H1 (cell line): ENCODE measurements around the gene FIG4. TPM values are rescaled to one million over a fixed set of nuclear protein-coding genes. Genes with fewer than 3 reads are reported as not detected.

Experiments
- CBX5 ChIP-seq: fragments of 300-800, 300-1000 bp; sonication (generic); IDR thresholded peaks from 2 replicates; pipeline ENCODE4 v1.7.1; 2016; ENCODE audit warnings: antibody characterized with exemption, low read length, low read depth
- CEBPB ChIP-seq: IDR thresholded peaks from 2 replicates; pipeline ENCODE4 v1.6.1; 2012; ENCODE audit warnings: low read depth, low read length
- CHD1 ChIP-seq: IDR thresholded peaks from 2 replicates; pipeline ENCODE4 v1.6.1; 2012; ENCODE audit warnings: low read depth, low read length, improper control_type of control experiment
- EGR1 ChIP-seq: IDR thresholded peaks from 2 replicates; pipeline ENCODE4 v1.6.1; 2011; ENCODE audit warnings: low read depth, low read length, borderline replicate concordance
- EP300 ChIP-seq, 2 experiments: IDR thresholded peaks; 1 replicate in 1 of 2; 2 replicates in 1 of 2; pipeline ENCODE4 v1.6.1; 2011 to 2012; ENCODE audit warnings: low read depth in 2 of 2, low read length in 2 of 2, mild to moderate bottlenecking in 2 of 2, borderline replicate concordance in 1 of 2, inconsistent platforms in 1 of 2, moderate library complexity in 1 of 2
- HDAC2 ChIP-seq, 2 experiments: fragments of 300-600 bp in 1 of 2; sonication (generic) in 1 of 2; IDR thresholded peaks; 2 replicates each; pipeline ENCODE4 v1.6.1; 2011 to 2012; ENCODE audit warnings: low read depth in 2 of 2, low read length in 2 of 2, mild to moderate bottlenecking in 2 of 2, moderate library complexity in 2 of 2, borderline replicate concordance in 1 of 2, inconsistent platforms in 1 of 2
- JUN ChIP-seq: IDR thresholded peaks from 2 replicates; pipeline ENCODE4 v1.6.1; 2011; ENCODE audit warnings: low read depth, mild to moderate bottlenecking, improper control_type of control experiment, low read length
- JUND ChIP-seq: IDR thresholded peaks from 2 replicates; pipeline ENCODE4 v1.6.1; 2011; ENCODE audit warnings: mild to moderate bottlenecking, improper control_type of control experiment, low read length
- KDM5A ChIP-seq: fragments of 200-600 bp; IDR thresholded peaks from 2 replicates; pipeline ENCODE4 v1.7.1; 2012; ENCODE audit warnings: mild to moderate bottlenecking, low read length, inconsistent platforms, mixed read lengths
- PHF8 ChIP-seq: fragments of 200-600 bp; sonication (generic); conservative IDR thresholded peaks from 2 replicates; pipeline ENCODE4 v1.7.1; 2012; ENCODE audit warnings: low read depth, mild to moderate bottlenecking, inconsistent platforms, low read length, moderate library complexity
- RFX5 ChIP-seq: IDR thresholded peaks from 2 replicates; pipeline ENCODE4 v1.6.1; 2011; ENCODE audit warnings: low read depth, low read length, improper control_type of control experiment, borderline replicate concordance
- RNF2 ChIP-seq: fragments of 200-900, 300-1000 bp; sonication (generic); IDR thresholded peaks from 2 replicates; pipeline ENCODE4 v1.7.1; 2016; ENCODE audit warnings: borderline replicate concordance, low read depth, mild to moderate bottlenecking, antibody characterized with exemption, low read length; ENCODE audit not compliant: poor library complexity, severe bottlenecking; ENCODE audit errors: missing control alignments
- SIRT6 ChIP-seq: IDR thresholded peaks from one replicate; pipeline ENCODE4 v1.7.1; 2012; ENCODE audit warnings: low read length, inconsistent platforms
- SIX5 ChIP-seq: IDR thresholded peaks from 2 replicates; pipeline ENCODE4 v1.6.1; 2011; ENCODE audit warnings: mild to moderate bottlenecking, low read depth, low read length
- SP4 ChIP-seq: IDR thresholded peaks from 2 replicates; pipeline ENCODE4 v1.6.1; 2012; ENCODE audit warnings: low read length, inconsistent platforms
- SUZ12 ChIP-seq: fragments of 200-600 bp; sonication (generic); IDR thresholded peaks from 2 replicates; pipeline ENCODE4 v1.6.1; 2012; ENCODE audit warnings: mild to moderate bottlenecking, inconsistent platforms, low read length, moderate library complexity, mixed read lengths
- TCF12 ChIP-seq: IDR thresholded peaks from 2 replicates; pipeline ENCODE4 v1.6.1; 2011; ENCODE audit warnings: low read depth, mild to moderate bottlenecking, low read length
- YY1 ChIP-seq: IDR thresholded peaks from 2 replicates; pipeline ENCODE4 v1.6.1; 2011; ENCODE audit warnings: low read depth, mild to moderate bottlenecking, low read length
- polyA plus RNA-seq, 7 experiments: library from polyadenylated mRNA; depleted of rRNA in 3 of 7; stranded (reverse) in 5 of 7; unstranded in 2 of 7; fragments of >200 nt in 5 of 7; fragments of 200-250 nt in 2 of 7; gene quantifications; 1 replicate in 5 of 7; 2 replicates in 1 of 7; 4 replicates in 1 of 7; pipeline versions ENCODE4 v1.2.1 to v1.2.3, GENCODE V29; 2011 to 2013; ENCODE audit warnings: missing spikeins in 2 of 7, mixed read lengths in 2 of 7
- total RNA-seq: library from RNA; stranded (reverse); fragmentation: NEBNext Ultra II Directional; extraction: Animal tissue kit (Norgen Biotek cat#: 25700); gene quantifications from 2 replicates; pipeline ENCODE4 v1.2.1, GENCODE V29; 2021
- TF ChIP-seq, protein P1 (sequence below), 3 experiments: IDR thresholded peaks; 1 replicate in 2 of 3; 2 replicates in 1 of 3; pipeline versions ENCODE4 v1.5.1 to v1.6.1; 2011; ENCODE audit warnings: low read length in 3 of 3, mild to moderate bottlenecking in 3 of 3, inconsistent platforms in 2 of 3, low read depth in 1 of 3, moderate library complexity in 1 of 3; ENCODE audit not compliant: insufficient read depth in 1 of 3; ENCODE audit errors: control extremely low read depth in 1 of 3
- TF ChIP-seq, protein P2 (sequence below): IDR thresholded peaks from 2 replicates; pipeline ENCODE4 v1.6.1; 2011; ENCODE audit warnings: low read length, improper control_type of control experiment

Gene FIG4
- total and polyA plus RNA-seq, 2 of the 8 experiments (the other 6 are each of a cell fraction or from before 2014, with no cell fraction given): 11.8 to 21.9 TPM

DNA sequence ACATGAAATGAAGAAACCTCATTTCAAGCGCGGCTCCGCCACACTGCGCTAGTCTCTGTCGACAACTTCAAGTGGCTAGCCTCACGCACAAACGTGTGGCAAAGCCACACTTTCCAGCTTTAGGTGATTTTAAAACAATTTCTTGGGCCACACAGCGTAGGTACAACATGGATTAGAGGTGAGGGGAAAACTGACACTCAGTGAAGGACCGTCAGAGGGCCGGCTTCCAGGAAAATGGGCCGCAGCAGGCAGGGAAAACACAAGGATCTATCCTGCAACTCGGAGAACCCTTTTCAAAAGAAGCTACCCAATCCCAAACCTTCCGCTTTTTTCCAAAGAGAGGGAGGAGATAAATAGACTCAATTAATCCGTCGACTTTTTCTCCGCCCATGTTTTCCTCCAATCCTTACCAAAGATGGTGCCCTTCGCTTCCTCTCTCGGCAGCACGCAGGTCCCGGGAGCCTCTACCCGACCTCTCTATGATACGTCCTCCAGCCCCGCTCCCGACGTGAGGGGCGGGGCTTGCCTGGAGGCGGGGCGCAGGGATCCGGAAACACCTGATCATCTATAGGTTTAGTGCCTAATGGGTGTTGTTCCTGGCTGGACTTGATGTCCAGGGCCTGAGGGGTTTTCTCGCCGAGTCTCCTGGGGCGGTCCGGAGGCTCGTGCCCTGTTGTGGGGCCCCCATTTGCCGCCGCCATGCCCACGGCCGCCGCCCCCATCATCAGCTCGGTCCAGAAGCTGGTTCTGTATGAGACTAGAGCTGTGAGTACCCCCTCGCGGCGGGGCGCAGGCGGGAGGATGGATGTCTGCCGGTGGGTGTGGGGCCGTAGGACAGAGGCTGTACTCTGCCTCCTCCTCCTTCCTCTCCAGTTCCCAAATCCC is at the start of gene FIG4, which contains the start of gene AK9 (continued):
- TF ChIP-seq, protein P1, sequence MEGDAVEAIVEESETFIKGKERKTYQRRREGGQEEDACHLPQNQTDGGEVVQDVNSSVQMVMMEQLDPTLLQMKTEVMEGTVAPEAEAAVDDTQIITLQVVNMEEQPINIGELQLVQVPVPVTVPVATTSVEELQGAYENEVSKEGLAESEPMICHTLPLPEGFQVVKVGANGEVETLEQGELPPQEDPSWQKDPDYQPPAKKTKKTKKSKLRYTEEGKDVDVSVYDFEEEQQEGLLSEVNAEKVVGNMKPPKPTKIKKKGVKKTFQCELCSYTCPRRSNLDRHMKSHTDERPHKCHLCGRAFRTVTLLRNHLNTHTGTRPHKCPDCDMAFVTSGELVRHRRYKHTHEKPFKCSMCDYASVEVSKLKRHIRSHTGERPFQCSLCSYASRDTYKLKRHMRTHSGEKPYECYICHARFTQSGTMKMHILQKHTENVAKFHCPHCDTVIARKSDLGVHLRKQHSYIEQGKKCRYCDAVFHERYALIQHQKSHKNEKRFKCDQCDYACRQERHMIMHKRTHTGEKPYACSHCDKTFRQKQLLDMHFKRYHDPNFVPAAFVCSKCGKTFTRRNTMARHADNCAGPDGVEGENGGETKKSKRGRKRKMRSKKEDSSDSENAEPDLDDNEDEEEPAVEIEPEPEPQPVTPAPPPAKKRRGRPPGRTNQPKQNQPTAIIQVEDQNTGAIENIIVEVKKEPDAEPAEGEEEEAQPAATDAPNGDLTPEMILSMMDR (IDR thresholded peaks at IDR 0.05; ENCODE audit: control extremely low read depth in 1 of 3, insufficient read depth in 1 of 3, low read depth in 1 of 3, low read length in 3 of 3): 0 out of 4 replicates have a peak, but pooled peaks of 1 of the 3 experiments have one; percentile 6
- TF ChIP-seq PHF8 (peak; percentile 69), RFX5 (no peak), SP4 (0 out of 2 replicates have a peak, but pooled peaks have one; percentile 42), SIX5 (peak; percentile 36), EP300 (IDR thresholded peaks at IDR 0.05; ENCODE audit: borderline replicate concordance in 1 of 2, low read depth in 2 of 2, low read length in 2 of 2) (no peak), CHD1 (no peak), JUND (no peak), SUZ12 (no peak), CBX5 (no peak), YY1 (peak; percentile 95), KDM5A (no peak), TCF12 (no peak), HDAC2 (IDR thresholded peaks at IDR 0.05; ENCODE audit: borderline replicate concordance in 1 of 2, low read depth in 2 of 2, low read length in 2 of 2) (peak in 1 of 2 experiments; percentile 76; a peak in 1 of 4 replicates), RNF2 (no peak), CEBPB (no peak), EGR1 (0 out of 2 replicates have a peak, but pooled peaks have one; percentile 32), SIRT6 (no peak), JUN (no peak)
- TF ChIP-seq, protein P2, sequence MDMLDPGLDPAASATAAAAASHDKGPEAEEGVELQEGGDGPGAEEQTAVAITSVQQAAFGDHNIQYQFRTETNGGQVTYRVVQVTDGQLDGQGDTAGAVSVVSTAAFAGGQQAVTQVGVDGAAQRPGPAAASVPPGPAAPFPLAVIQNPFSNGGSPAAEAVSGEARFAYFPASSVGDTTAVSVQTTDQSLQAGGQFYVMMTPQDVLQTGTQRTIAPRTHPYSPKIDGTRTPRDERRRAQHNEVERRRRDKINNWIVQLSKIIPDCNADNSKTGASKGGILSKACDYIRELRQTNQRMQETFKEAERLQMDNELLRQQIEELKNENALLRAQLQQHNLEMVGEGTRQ: no peak
